WI38 (cell line): ENCODE results near the gene PDZRN4.
"Not testable (repeated sequence)": the region's sequence is repeated elsewhere in the genome, so short reads cannot be mapped to it uniquely, and the experiment has no call there.

Source experiments
- H3K4me3 ChIP-seq: 2 replicates; pipeline ENCODE4 v1.5.1; 2011; ENCODE audit warnings: low read depth, mild to moderate bottlenecking, control low read depth, low read length
- CTCF ChIP-seq: IDR thresholded peaks from 2 replicates; pipeline ENCODE4 v1.5.1; 2012; ENCODE audit warnings: low read depth, mild to moderate bottlenecking, control low read depth, low read length

Gene PDZRN4

GRCh38 chr12:41536813-41537490 is 348.8 kb downstream of the PDZRN4 start:
- no peak overlapping the region for H3K4me3 ChIP-seq
- TF ChIP-seq CTCF, result no peak

GRCh38 chr12:41537522-41537921 is 349.4 kb downstream of the PDZRN4 start:
- H3K4me3 ChIP-seq, result no peak overlapping the region

GRCh38 chr12:41545761-41546160 is 357.6 kb downstream of the PDZRN4 start:
- no peak overlapping the region for H3K4me3 ChIP-seq
- TF ChIP-seq CTCF, result no peak

More at GRCh38 chr12:41537522-41537921, 349.4 kb downstream of the PDZRN4 start:
- TF ChIP-seq CTCF, result no peak

GRCh38 chr12:41547071-41547470 is 359.0 kb downstream of the PDZRN4 start:
- not testable (repeated sequence) for H3K4me3 ChIP-seq

GRCh38 chr12:41548926-41549325 is 360.8 kb downstream of the PDZRN4 start:
- H3K4me3 ChIP-seq, result no peak overlapping the region
- no peak for TF ChIP-seq CTCF

- TF ChIP-seq CTCF, result no peak
- H3K4me3 ChIP-seq, result no peak overlapping the region
Measured at GRCh38 chr12:41552588-41552987, 364.5 kb downstream of the PDZRN4 start.

GRCh38 chr12:41556176-41556575 is 368.1 kb downstream of the PDZRN4 start:
- no peak overlapping the region for H3K4me3 ChIP-seq
- TF ChIP-seq CTCF, result no peak

GRCh38 chr12:41557344-41557743 is 369.2 kb downstream of the PDZRN4 start:
- no peak overlapping the region for H3K4me3 ChIP-seq
- no peak for TF ChIP-seq CTCF
